ENCODE measurements around the gene KLK5. TPM values are rescaled to one million over a fixed set of nuclear protein-coding genes. Genes with fewer than 3 reads are reported as not detected.

Gene KLK5
- total and polyA plus RNA-seq, 4 donors = 0.44 to 2.5 (median 0.86) TPM

DNA sequence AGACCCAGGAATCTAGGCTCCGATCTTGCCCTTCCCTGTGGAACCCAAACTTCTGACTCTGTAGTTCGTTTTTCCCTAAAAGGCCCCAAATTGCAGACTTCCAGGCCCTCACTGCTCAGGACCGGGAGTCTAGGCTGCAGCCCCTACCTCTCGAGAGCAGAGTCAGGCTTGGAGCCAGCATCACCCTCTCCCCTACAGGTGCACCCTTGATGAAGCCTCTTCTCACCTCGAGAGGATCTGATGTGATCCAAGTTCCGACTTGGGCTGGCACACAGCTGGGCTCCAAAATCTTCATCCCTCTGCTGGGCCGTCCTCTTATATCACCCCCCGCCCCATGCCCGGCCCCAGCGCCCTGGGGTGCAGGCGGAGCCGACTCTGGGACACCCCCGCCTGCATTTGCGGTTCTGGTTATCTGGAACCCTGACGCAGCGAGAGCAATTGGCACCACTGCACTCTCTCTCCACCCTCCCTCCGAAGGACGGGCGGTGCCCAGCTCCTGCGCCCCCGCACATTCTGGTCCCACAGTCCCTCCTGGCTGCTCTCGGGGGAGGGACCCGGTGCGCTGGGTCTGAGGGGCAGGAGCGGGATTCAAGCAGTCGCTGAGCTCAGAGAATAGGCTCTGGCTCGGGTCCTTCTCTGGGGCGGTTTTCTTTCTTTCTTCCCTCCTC is 30.9 kb upstream of the KLK5 start, which contains the start of gene KLK7:
Gene KLK7 (minus strand): TSS at position 293 of the 668 bp plus-strand sequence. CDS start 1,518 bp downstream, outside the sequence.
- H3K27ac ChIP-seq (ENCODE audit: low read depth, low read length) = no peak within 1 kb of the TSS
- no peak within 1 kb of the TSS for H3K4me3 ChIP-seq (ENCODE audit: low read depth, low read length)
- DNase-seq (ENCODE audit: low read depth in 4 of 6, low spot score in 6 of 6) = no peak
- peaks cover 2% of the 10 kb centered on the region for H3K4me1 ChIP-seq (ENCODE audit: control insufficient read depth, insufficient read depth, low read length)
- no peaks in the 10 kb centered on the region for H3K9me3 ChIP-seq (ENCODE audit: control insufficient read depth, insufficient read depth, low read length)
- WGBS (ENCODE audit: insufficient coverage) = 16% methylated on average over 27 of the region's 28 CpGs
- H3K36me3 ChIP-seq (ENCODE audit: control insufficient read depth, insufficient read depth, low read length) = no peaks in the 10 kb centered on the region
- H3K27me3 ChIP-seq (ENCODE audit: control insufficient read depth, insufficient read depth, low read length) = peaks cover 14% of the 10 kb centered on the region

DNA sequence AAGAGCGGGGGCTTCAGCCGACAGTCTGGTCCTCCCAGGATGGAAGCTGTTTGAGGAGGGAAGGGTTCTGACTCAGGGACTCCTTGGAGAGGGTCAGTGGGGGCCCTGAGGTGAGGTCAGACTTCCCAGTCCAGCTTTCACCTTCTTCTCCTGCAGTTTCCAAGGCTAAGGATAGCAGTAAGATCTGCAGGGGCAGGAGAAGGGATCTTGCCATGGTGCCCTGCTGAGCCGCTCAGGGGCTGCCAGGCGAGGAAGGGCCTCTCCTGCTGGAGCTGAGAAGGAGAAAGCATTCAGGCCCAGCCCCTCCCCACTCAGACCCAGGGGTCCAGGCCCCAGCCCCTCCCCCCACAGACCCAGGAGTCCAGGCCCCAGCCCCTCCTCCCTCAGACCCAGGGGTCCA is 29.3 kb upstream of the KLK5 start:
- 63% methylated on average over 3 of the region's 4 CpGs for WGBS (ENCODE audit: insufficient coverage)
- no peak for DNase-seq (ENCODE audit: low read depth in 4 of 6, low spot score in 6 of 6)
- Histone ChIP-seq H3K27me3 (ENCODE audit: control insufficient read depth, insufficient read depth, low read length) (peaks cover 14% of the 10 kb centered on the region), H3K4me1 (ENCODE audit: control insufficient read depth, insufficient read depth, low read length) (peaks cover 2% of the 10 kb centered on the region), H3K36me3 (ENCODE audit: control insufficient read depth, insufficient read depth, low read length) (no peaks in the 10 kb centered on the region), H3K9me3 (ENCODE audit: control insufficient read depth, insufficient read depth, low read length) (no peaks in the 10 kb centered on the region), H3K4me3 (ENCODE audit: low read depth, low read length) (no peak overlapping the region), H3K27ac (ENCODE audit: low read depth, low read length) (no peak overlapping the region)

DNA sequence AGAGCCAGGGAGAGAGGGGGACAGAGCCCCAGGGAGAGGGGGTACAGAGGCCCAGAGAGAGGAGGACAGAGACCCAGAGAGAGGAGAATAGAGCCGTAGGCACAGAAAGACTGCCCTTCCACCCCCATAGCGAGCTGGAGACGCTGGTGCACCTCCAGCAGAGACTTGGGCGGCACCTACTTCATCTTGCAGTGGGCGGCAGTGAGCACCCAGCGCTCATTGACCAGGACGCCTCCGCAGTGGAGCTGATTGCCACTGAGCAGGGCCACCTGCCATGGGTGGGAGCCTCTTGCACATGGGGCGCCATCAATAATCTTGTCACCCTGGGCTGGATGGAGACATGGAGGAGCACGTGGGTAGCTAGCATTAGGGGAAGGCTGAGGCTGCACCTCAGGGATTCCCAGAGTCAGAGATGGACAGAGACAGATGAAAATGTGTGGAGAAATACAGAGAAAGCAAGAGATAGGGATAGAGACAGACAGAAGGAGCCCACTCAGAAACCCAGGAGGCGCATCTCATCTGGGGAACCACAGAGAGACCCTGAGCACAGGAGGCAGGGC is 28.8 kb upstream of the KLK5 start:
- Histone ChIP-seq H3K36me3 (ENCODE audit: control insufficient read depth, insufficient read depth, low read length) (no peaks in the 10 kb centered on the region), H3K27me3 (ENCODE audit: control insufficient read depth, insufficient read depth, low read length) (peaks cover 14% of the 10 kb centered on the region), H3K9me3 (ENCODE audit: control insufficient read depth, insufficient read depth, low read length) (no peaks in the 10 kb centered on the region), H3K4me3 (ENCODE audit: low read depth, low read length) (no peak overlapping the region), H3K4me1 (ENCODE audit: control insufficient read depth, insufficient read depth, low read length) (peaks cover 2% of the 10 kb centered on the region), H3K27ac (ENCODE audit: low read depth, low read length) (no peak overlapping the region)
- WGBS (ENCODE audit: insufficient coverage) = 67% methylated on average over 10 of the region's 11 CpGs
- DNase-seq (ENCODE audit: low read depth in 4 of 6, low spot score in 6 of 6) = no peak

- WGBS (ENCODE audit: insufficient coverage) = 54% methylated on average over 13 of the region's 13 CpGs
- Histone ChIP-seq H3K27me3 (ENCODE audit: control insufficient read depth, insufficient read depth, low read length) (peaks cover 17% of the 10 kb centered on the region), H3K27ac (ENCODE audit: low read depth, low read length) (no peak overlapping the region), H3K36me3 (ENCODE audit: control insufficient read depth, insufficient read depth, low read length) (no peaks in the 10 kb centered on the region), H3K4me3 (ENCODE audit: low read depth, low read length) (no peak overlapping the region), H3K9me3 (ENCODE audit: control insufficient read depth, insufficient read depth, low read length) (no peaks in the 10 kb centered on the region), H3K4me1 (ENCODE audit: control insufficient read depth, insufficient read depth, low read length) (peaks cover 2% of the 10 kb centered on the region)
- no peak for DNase-seq (ENCODE audit: low read depth in 4 of 6, low spot score in 6 of 6)
Observed at GRCh38 chr19:50980208-50980607, 27.4 kb upstream of the KLK5 start.

DNA sequence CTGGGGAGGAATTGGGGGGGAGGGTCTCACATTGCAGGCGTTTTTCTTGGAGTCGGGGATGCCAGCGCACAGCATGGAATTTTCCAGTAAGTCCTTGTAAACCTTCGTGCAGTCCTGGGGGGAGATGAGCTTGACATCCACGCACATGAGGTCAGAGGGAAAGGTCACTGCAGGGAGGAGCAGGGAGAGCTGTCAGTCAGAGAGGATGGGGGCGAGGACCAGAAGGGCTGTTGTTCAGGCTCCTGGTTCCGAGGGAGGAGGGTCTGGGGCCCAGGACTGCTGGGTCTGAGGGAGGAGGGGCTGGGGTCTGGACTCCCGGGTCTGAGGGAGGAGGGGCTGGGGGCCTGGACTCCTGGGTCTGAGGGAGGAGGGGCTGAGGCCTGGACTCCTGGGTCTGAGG is 26.9 kb upstream of the KLK5 start:
- Histone ChIP-seq H3K27ac (ENCODE audit: low read depth, low read length) (no peak overlapping the region), H3K36me3 (ENCODE audit: control insufficient read depth, insufficient read depth, low read length) (no peaks in the 10 kb centered on the region), H3K4me3 (ENCODE audit: low read depth, low read length) (no peak overlapping the region), H3K9me3 (ENCODE audit: control insufficient read depth, insufficient read depth, low read length) (no peaks in the 10 kb centered on the region), H3K4me1 (ENCODE audit: control insufficient read depth, insufficient read depth, low read length) (peaks cover 2% of the 10 kb centered on the region), H3K27me3 (ENCODE audit: control insufficient read depth, insufficient read depth, low read length) (peaks cover 17% of the 10 kb centered on the region)
- 30% methylated on average over 8 of the region's 8 CpGs for WGBS (ENCODE audit: insufficient coverage)
- DNase-seq (ENCODE audit: low read depth in 4 of 6, low spot score in 6 of 6) = no peak

DNA sequence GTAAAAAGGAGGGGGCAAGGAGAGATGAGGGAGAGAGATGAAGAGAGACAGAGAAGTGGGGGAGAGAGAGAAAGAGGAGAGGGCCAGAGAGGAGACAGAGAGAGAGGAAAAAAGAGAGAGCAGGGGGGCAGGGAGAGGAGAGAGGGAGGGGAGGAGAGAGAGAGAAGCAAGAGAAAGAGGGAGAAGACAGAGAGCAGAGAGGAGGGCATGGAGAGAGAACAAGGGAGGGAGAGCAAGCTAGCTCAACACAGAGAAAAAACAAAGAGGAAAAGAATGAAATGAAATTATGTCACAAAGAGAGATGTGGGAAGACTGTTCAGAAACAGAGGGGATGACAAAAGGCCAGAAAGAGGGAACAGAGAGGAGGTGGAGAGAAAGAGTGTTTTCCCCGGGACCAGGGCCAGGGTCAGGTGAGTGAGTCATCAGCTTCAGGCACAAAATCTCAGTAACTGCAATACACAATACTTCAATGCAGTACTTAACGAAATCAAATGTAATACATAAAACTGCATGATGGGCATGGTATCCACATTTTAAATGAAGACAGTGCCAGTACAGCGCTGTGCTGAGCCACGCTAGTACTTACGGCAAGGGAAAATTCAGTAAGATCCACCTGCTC is 26.0 kb upstream of the KLK5 start:
- whole genome bisulfite sequencing (ENCODE audit: insufficient coverage) = 85% methylated on average over 4 of the region's 5 CpGs
- H3K4me1 ChIP-seq (ENCODE audit: control insufficient read depth, insufficient read depth, low read length) = peaks cover under 1% of the 10 kb centered on the region
- no peaks in the 10 kb centered on the region for H3K9me3 ChIP-seq (ENCODE audit: control insufficient read depth, insufficient read depth, low read length)
- DNase-seq (ENCODE audit: low read depth in 4 of 6, low spot score in 6 of 6) = no peak
- peaks cover 11% of the 10 kb centered on the region for H3K27me3 ChIP-seq (ENCODE audit: control insufficient read depth, insufficient read depth, low read length)
- no peak overlapping the region for H3K27ac ChIP-seq (ENCODE audit: low read depth, low read length)
- no peaks in the 10 kb centered on the region for H3K36me3 ChIP-seq (ENCODE audit: control insufficient read depth, insufficient read depth, low read length)
- no peak overlapping the region for H3K4me3 ChIP-seq (ENCODE audit: low read depth, low read length)

GRCh38 chr19:50977626-50978025 is 24.8 kb upstream of the KLK5 start:
- Histone ChIP-seq H3K27me3 (ENCODE audit: control insufficient read depth, insufficient read depth, low read length) (peaks cover 5% of the 10 kb centered on the region), H3K9me3 (ENCODE audit: control insufficient read depth, insufficient read depth, low read length) (no peaks in the 10 kb centered on the region), H3K36me3 (ENCODE audit: control insufficient read depth, insufficient read depth, low read length) (no peaks in the 10 kb centered on the region), H3K4me1 (ENCODE audit: control insufficient read depth, insufficient read depth, low read length) (no peaks in the 10 kb centered on the region), H3K4me3 (ENCODE audit: low read depth, low read length) (no peak overlapping the region), H3K27ac (ENCODE audit: low read depth, low read length) (no peak overlapping the region)
- DNase-seq (ENCODE audit: low read depth in 4 of 6, low spot score in 6 of 6) = no peak
- 85% methylated on average over 3 of the region's 4 CpGs for WGBS (ENCODE audit: insufficient coverage)

GRCh38 chr19:50975766-50976165 is 22.9 kb upstream of the KLK5 start:
- no peaks in the 10 kb centered on the region for H3K4me1 ChIP-seq (ENCODE audit: control insufficient read depth, insufficient read depth, low read length)
- H3K27ac ChIP-seq (ENCODE audit: low read depth, low read length) = no peak overlapping the region
- H3K4me3 ChIP-seq (ENCODE audit: low read depth, low read length) = no peak overlapping the region
- no peaks in the 10 kb centered on the region for H3K9me3 ChIP-seq (ENCODE audit: control insufficient read depth, insufficient read depth, low read length)
- DNase-seq (ENCODE audit: low read depth in 4 of 6, low spot score in 6 of 6) = no peak
- H3K27me3 ChIP-seq (ENCODE audit: control insufficient read depth, insufficient read depth, low read length) = peaks cover 5% of the 10 kb centered on the region
- WGBS (ENCODE audit: insufficient coverage) = 56% methylated on average over 5 of the region's 8 CpGs
- no peaks in the 10 kb centered on the region for H3K36me3 ChIP-seq (ENCODE audit: control insufficient read depth, insufficient read depth, low read length)

DNA sequence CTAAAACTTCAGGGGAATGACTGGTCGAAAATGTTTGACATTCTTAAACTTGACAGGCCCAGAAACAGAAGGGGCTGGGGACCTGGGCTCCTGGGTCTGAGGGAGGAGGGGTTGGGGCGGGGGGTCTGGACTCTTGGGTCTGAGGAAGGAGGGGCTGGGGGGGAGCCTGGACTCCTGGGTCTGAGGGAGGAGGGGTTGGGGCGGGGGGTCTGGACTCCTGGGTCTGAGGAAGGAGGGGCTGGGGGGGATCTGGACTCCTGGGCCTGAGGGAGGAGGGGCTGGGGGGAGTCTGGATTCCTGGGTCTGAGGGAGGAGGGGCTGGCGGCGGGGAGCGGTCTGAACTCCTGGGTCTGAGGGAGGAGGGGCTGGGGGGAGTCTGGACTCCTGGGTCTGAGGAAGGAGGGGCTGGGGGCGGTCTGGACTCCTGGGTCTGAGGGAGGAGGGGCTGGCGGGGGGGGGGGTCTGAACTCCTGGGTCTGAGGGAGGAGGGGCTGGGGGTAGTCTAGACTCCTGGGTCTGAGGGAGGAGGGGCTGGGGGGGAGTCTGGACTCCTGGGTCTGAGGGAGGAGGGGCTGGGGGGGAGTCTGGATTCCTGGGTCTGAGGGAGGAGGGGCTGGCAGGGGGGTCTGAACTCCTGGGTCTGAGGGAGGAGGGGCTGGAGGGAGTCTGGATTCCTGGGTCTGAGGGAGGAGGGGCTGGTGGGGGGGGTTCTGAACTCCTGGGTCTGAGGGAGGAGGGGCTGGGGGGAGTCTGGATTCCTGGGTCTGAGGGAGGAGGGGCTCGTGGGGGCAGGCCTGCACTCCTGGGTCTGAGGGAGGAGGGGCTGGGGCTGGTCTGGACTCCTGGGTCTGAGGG is 22.1 kb upstream of the KLK5 start:
- DNase-seq (ENCODE audit: low read depth in 4 of 6, low spot score in 6 of 6) = no peak
- no peak overlapping the region for H3K4me3 ChIP-seq (ENCODE audit: low read depth, low read length)
- H3K9me3 ChIP-seq (ENCODE audit: control insufficient read depth, insufficient read depth, low read length) = no peaks in the 10 kb centered on the region
- no peaks in the 10 kb centered on the region for H3K4me1 ChIP-seq (ENCODE audit: control insufficient read depth, insufficient read depth, low read length)
- H3K27ac ChIP-seq (ENCODE audit: low read depth, low read length) = no peak overlapping the region
- peaks cover 5% of the 10 kb centered on the region for H3K27me3 ChIP-seq (ENCODE audit: control insufficient read depth, insufficient read depth, low read length)
- no peaks in the 10 kb centered on the region for H3K36me3 ChIP-seq (ENCODE audit: control insufficient read depth, insufficient read depth, low read length)
- 38% methylated on average over 5 of the region's 9 CpGs for WGBS (ENCODE audit: insufficient coverage)

All from spinal cord (tissue), 10 donors.